ENCODE measurements around the gene SRBD1. TPM values are rescaled to one million over a fixed set of nuclear protein-coding genes. Genes with fewer than 3 reads are reported as not detected.

SRBD1 gene
- total and polyA plus RNA-seq, 2 experiments from 2014 or later = 8.1 to 19.2 TPM

DNA sequence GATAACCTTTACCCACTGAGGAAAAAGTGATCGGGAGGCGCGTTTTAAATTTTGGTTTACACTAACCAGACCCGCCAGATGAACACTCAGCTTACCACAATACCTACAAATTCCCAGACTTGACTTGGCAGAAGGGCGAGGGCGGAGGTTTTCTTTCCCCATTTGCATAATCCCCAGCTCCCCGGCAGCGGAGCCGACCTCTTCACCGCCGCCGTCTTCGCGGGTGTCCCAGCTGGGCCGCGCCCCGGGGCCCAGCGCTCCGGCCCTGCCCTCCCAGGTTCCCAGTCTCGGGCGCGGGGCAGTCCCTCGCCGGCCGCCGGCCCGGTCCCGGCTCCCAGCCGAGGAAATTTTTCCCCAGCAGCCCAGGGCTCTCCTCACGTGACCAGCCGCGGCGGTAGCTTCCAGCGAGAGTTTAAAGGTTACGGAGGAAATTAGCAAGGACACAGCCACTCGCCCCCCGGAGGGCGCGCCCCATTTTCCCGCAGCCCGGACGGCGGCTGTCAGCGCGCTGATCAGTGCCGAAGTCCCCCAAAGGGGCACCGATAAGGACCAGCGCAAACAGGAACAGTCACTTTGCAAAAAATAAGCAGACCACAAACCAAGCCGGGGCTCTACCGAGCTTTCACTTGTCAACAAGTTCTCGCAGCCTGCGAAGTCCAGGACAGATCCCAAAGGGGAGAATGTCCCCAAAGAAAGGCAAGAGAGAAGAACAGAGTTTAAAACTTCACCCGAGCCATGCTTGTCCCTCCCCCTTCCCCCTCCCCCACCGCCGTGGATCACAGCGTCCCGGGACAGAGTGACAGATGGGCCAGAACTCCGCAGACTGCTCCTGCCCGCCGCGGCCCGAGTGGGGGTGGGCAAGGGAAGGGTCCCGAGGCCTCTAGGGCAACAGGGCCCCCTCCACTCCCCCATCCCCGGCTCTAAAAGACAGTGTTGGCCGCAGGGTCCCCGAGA is 39.1 kb upstream of the SRBD1 start:
- Histone ChIP-seq H2AFZ (peak overlapping the region; percentile 93), H3K79me2 (ENCODE audit: insufficient read depth) (peaks cover 37% of the 10 kb centered on the region), H3K4me3 (peak overlapping the region; percentile 95), H4K20me1 (ENCODE audit: insufficient read depth) (no peaks in the 10 kb centered on the region), H3K4me2 (ENCODE audit: unreplicated experiment) (peak overlapping the region; percentile 96), H3K9ac (peak overlapping the region; percentile 91), H3K9me2 (ENCODE audit: insufficient read depth) (no peaks in the 10 kb centered on the region), H3K9me3 (ENCODE audit: low read depth) (no peaks in the 10 kb centered on the region), H3K4me1 (ENCODE audit: insufficient read depth) (peaks cover 13% of the 10 kb centered on the region), H3F3A (ENCODE audit: insufficient read depth) (peaks cover 15% of the 10 kb centered on the region; the same call in 1 of the 2 replicates), H3K36me3 (ENCODE audit: low read depth) (no peaks in the 10 kb centered on the region), H3K27ac (peak overlapping the region; percentile 83), H3K27me3 (replicated peaks; ENCODE audit: insufficient read depth) (no peaks in the 10 kb centered on the region)
- DNase-seq = peak; percentile 78
- WGBS, 2 experiments (ENCODE audit: low coverage in 1 of 2, low lambda C conversion rate in 2 of 2, missing lambda C conversion rate in 2 of 2) = 0 to 1% methylated on average over 63 of the region's 66 CpGs
- no peak for TF ChIP-seq EZH2phosphoT487 (IDR thresholded peaks at IDR 0.05; ENCODE audit: insufficient read depth, low read depth)
- TF ChIP-seq EZH2 (IDR thresholded peaks at IDR 0.05; ENCODE audit: insufficient read depth, poor library complexity, severe bottlenecking) = no peak
- in situ Hi-C loops (cut with MboI) = loop anchor here (5.0 to 10.0 kb wide), 2 partner anchors 125 to 287 kb away; no protein-coding TSS in a partner anchor

DNA sequence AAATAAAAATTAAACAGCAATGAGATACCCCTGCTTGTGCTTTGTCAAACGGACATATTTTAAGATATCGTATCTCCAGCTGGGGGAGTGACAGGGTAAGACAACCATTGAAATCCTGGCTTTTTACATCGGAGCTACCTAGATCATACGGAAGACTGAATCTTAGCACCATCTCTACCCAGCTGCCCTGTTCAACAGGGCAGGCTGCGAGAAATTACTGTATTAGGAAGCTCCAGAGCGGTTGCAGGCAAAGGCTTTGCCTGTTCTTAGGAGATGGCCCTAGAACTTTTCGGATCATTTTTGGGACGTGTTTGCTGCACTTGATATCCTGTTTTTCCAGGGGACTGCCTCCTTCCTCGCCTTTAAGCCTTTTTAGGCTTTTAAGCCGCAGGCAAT is 38.4 kb upstream of the SRBD1 start:
- H3K4me3 ChIP-seq = peak overlapping the region; percentile 95
- H3K9me3 ChIP-seq (ENCODE audit: low read depth) = no peaks in the 10 kb centered on the region
- peaks cover 31% of the 10 kb centered on the region for H3K79me2 ChIP-seq (ENCODE audit: insufficient read depth)
- no peaks in the 10 kb centered on the region for H3K27me3 ChIP-seq (replicated peaks; ENCODE audit: insufficient read depth)
- peak; percentile 53 for DNase-seq
- peaks cover 13% of the 10 kb centered on the region for H3K4me1 ChIP-seq (ENCODE audit: insufficient read depth)
- H3K4me2 ChIP-seq (ENCODE audit: unreplicated experiment) = peak overlapping the region; percentile 96
- H4K20me1 ChIP-seq (ENCODE audit: insufficient read depth) = no peaks in the 10 kb centered on the region
- no peak for TF ChIP-seq EZH2phosphoT487 (IDR thresholded peaks at IDR 0.05; ENCODE audit: insufficient read depth, low read depth)
- TF ChIP-seq EZH2 (IDR thresholded peaks at IDR 0.05; ENCODE audit: insufficient read depth, poor library complexity, severe bottlenecking) = no peak
- in situ Hi-C loops (cut with MboI) = loop anchor here (5.0 to 10.0 kb wide), 2 partner anchors 125 to 288 kb away; no protein-coding TSS in a partner anchor
- peak overlapping the region; percentile 93 for H2AFZ ChIP-seq
- H3K9me2 ChIP-seq (ENCODE audit: insufficient read depth) = no peaks in the 10 kb centered on the region
- H3K9ac ChIP-seq = peak overlapping the region; percentile 91
- no peaks in the 10 kb centered on the region for H3K36me3 ChIP-seq (ENCODE audit: low read depth)
- peaks cover 15% of the 10 kb centered on the region; the same call in 1 of the 2 replicates for H3F3A ChIP-seq (ENCODE audit: insufficient read depth)
- peak overlapping the region; percentile 83 for H3K27ac ChIP-seq
- WGBS, 2 experiments (ENCODE audit: low coverage in 1 of 2, low lambda C conversion rate in 2 of 2, missing lambda C conversion rate in 2 of 2) = 11 to 12% methylated on average over 10 of the region's 10 CpGs

DNA sequence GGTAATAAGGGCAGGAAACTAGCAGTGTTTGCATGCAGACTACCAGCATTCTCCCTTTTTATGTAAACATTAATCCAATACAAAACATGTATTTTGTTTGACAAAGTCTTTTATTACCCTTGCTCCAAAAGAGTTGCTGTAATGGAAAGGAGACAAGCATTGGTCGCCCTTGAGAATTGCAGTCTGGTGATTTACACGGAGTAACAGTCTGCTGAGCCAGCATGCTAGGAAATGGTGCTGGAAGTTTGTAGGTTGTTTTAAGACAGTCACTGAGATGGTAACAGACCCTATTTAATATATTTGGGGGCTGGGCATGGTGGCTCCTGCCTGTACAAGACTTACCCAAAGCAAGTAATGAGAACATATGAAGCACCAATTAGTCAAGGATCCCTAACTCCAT is 37.6 kb upstream of the SRBD1 start:
- H3K9me3 ChIP-seq (ENCODE audit: low read depth) = no peaks in the 10 kb centered on the region

DNA sequence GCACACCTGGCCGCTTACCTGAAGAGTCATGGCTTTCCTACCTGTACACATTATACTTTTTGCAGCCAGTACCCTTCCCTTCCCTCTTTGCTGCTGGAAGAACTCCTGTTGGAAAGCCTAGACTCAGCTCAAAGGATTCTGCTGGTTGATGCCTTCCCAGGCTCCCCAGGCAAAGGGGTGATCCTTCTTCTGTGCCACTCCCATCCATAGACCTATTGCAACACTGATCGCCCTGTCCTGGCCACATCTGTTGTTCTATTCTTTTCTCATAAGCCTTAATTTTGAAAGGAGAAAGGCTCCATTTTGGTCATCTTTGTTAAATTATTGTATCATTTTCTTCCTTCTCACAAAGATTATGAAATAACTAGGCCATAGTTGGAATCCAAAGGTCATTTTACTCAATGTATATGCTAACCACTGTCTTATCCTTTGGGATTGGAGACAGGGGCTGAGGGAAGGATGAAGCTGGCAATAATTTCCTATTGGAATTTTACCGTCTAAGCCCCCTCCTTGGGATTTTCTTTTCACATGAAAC is 37.0 kb upstream of the SRBD1 start:
- Histone ChIP-seq H3K4me3 (no peak overlapping the region), H3K4me2 (ENCODE audit: unreplicated experiment) (no peak overlapping the region), H3K4me1 (ENCODE audit: insufficient read depth) (peaks cover 2% of the 10 kb centered on the region; the same call in 1 of the 2 replicates), H3F3A (ENCODE audit: insufficient read depth) (peaks cover 14% of the 10 kb centered on the region; the same call in 1 of the 2 replicates), H2AFZ (no peak overlapping the region), H4K20me1 (ENCODE audit: insufficient read depth) (no peaks in the 10 kb centered on the region), H3K36me3 (ENCODE audit: low read depth) (no peaks in the 10 kb centered on the region), H3K27ac (no peak overlapping the region), H3K9me2 (ENCODE audit: insufficient read depth) (no peaks in the 10 kb centered on the region), H3K9ac (no peak overlapping the region), H3K79me2 (ENCODE audit: insufficient read depth) (peaks cover 17% of the 10 kb centered on the region), H3K9me3 (ENCODE audit: low read depth) (no peaks in the 10 kb centered on the region), H3K27me3 (replicated peaks; ENCODE audit: insufficient read depth) (no peaks in the 10 kb centered on the region)
- TF ChIP-seq EZH2 (IDR thresholded peaks at IDR 0.05; ENCODE audit: insufficient read depth, poor library complexity, severe bottlenecking) (no peak), EZH2phosphoT487 (IDR thresholded peaks at IDR 0.05; ENCODE audit: insufficient read depth, low read depth) (no peak)
- 81 to 90% methylated on average over 3 of the region's 3 CpGs for WGBS, 2 experiments (ENCODE audit: low coverage in 1 of 2, low lambda C conversion rate in 2 of 2, missing lambda C conversion rate in 2 of 2)
- in situ Hi-C loops (cut with MboI) = loop anchor here (5.0 to 10.0 kb wide), 2 partner anchors 127 to 289 kb away; no protein-coding TSS in a partner anchor
- DNase-seq = peak; percentile 6

More for the DNA sequence above, 37.6 kb upstream of the SRBD1 start:
- TF ChIP-seq EZH2 (IDR thresholded peaks at IDR 0.05; ENCODE audit: insufficient read depth, poor library complexity, severe bottlenecking) = no peak
- TF ChIP-seq EZH2phosphoT487 (IDR thresholded peaks at IDR 0.05; ENCODE audit: insufficient read depth, low read depth) = no peak
- Histone ChIP-seq H4K20me1 (ENCODE audit: insufficient read depth) (no peaks in the 10 kb centered on the region), H3K27me3 (replicated peaks; ENCODE audit: insufficient read depth) (no peaks in the 10 kb centered on the region), H3K4me3 (no peak overlapping the region), H2AFZ (no peak overlapping the region), H3K36me3 (ENCODE audit: low read depth) (no peaks in the 10 kb centered on the region), H3K4me1 (ENCODE audit: insufficient read depth) (peaks cover 8% of the 10 kb centered on the region), H3K79me2 (ENCODE audit: insufficient read depth) (peaks cover 22% of the 10 kb centered on the region), H3K9me2 (ENCODE audit: insufficient read depth) (no peaks in the 10 kb centered on the region), H3K9ac (no peak overlapping the region), H3K27ac (no peak overlapping the region), H3F3A (ENCODE audit: insufficient read depth) (peaks cover 15% of the 10 kb centered on the region; the same call in 1 of the 2 replicates), H3K4me2 (ENCODE audit: unreplicated experiment) (no peak overlapping the region)
- 96 to 98% methylated on average over 2 of the region's 2 CpGs for WGBS, 2 experiments (ENCODE audit: low coverage in 1 of 2, low lambda C conversion rate in 2 of 2, missing lambda C conversion rate in 2 of 2)
- no peak for DNase-seq
- in situ Hi-C loops (cut with MboI) = loop anchor here (5.0 to 10.0 kb wide), 2 partner anchors 126 to 289 kb away; no protein-coding TSS in a partner anchor
